ENCODE data around the gene FYCO1.

The FYCO1 gene

DNA sequence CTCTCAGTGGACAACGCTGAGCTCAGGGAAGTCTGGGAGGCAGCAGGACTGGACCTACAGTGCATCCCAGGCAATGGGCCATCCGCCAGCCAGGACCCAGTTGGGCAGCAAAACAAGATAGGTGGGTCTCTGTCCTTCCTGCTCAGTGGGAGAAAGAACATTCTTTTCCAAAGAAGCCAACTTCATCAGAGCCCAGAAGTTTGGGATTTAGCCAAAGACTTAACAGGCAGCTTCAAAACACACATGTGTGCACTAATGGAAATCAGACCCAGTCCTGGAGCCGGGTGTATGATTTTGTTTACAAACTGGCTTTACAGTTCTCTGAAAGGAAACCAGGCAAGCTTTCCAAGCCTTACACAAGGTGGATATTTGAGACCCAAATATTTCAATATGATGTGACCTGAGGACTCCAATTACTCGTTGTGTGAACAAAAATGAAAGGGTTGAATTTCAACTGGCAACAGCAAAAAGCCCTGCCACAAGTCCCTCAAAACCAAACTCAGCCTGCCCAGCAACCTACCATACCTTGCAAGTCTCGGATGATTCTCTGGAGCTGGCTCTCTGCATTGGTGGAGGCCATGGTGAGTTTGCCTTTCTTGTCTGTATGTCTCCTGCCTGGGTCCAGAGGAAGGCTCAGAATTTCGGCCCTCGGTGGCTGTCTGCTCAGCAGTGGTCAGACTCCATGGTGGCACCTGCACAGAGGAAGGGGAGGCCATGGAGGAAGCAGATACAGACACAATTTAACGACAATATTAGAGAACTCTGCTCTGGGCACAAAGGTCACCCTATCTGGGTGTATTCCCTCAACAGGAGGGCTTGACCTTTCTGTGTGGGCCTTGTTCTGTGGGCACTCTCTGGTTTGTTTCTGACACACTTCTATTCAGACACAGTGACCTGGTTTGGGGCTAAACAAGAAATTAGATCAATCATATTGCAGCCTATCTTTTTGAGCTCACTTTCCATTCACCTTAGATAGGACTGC is 11.0 kb downstream of the FYCO1 start:
- no peak for DNase-seq (ENCODE audit: low read depth)

DNA sequence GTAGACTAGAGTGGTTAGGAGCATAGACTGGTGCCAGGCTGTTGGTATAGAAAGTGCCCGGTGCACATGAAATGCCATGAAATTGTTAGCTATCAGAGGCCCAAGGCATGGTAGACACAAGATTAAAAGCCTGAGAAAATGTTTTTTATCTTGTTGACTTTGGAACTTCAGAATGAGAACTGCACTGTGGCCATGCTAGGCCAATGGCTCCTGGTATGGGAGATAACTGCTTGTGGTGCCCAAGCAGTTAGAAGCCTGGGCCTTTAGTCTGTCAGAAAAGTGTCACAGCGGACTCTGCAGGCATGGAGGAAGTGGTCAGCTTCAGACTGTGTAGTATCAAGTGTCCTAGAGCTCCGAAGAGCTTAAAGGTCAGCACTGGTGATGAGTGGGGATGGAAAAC is 11.9 kb downstream of the FYCO1 start:
- DNase-seq (ENCODE audit: low read depth): no peak

- no peak for DNase-seq (ENCODE audit: low read depth)
These were observed 14.1 kb downstream of the FYCO1 start for GRCh38 chr3:45981346-45982074.

DNA sequence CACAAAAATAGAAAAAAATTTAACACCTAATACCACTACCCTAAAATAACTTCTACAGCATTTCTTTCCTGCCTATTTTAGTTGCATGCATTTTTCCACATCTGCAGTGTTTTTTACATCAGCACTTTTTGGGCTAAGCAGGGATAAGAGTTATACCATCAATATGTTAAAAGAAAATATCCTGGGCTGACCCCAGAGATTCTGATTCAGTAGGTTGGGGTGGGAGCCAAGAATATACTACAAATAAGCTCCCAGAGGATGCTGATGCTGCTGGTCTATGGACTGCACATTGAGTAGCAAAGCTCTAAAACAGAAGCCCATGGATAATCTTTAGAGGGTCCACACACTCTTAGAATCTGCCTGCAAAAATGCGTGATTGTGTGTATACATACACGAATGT is 14.8 kb downstream of the FYCO1 start:
- no peak for DNase-seq (ENCODE audit: low read depth)

DNA sequence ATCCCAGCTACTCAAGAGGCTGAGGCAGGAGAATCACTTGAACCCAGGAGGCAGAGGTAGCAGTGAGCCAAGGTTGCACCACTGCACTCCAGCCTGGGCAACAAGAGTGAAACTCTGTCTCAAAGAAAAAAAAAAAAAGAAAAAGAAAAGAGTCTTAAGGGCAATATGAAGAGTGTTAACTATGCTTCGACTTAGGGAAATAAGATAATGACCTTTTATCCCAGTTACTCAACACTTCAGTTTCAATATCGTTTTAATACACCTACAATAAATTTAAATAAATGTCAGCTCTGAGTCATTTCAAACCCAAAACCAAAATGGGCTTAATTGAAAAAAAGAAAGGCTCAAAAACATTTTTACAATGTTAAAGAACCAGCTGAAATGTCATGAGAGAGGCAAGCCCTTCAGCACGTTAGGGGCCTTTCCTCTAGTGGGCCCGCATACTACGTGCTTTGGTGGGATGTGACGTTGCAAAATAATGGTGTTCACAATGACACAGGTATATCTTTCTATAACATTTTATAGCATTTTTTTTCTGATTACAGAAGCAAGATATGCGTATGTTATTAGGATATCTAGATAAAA is 15.3 kb downstream of the FYCO1 start:
- no peak for DNase-seq (ENCODE audit: low read depth)

GRCh38 chr3:45979378-45979777 is 16.2 kb downstream of the FYCO1 start:
- DNase-seq (ENCODE audit: low read depth): no peak

- no peak for DNase-seq (ENCODE audit: low read depth)
These were observed 17.4 kb downstream of the FYCO1 start for GRCh38 chr3:45978006-45978761.

DNA sequence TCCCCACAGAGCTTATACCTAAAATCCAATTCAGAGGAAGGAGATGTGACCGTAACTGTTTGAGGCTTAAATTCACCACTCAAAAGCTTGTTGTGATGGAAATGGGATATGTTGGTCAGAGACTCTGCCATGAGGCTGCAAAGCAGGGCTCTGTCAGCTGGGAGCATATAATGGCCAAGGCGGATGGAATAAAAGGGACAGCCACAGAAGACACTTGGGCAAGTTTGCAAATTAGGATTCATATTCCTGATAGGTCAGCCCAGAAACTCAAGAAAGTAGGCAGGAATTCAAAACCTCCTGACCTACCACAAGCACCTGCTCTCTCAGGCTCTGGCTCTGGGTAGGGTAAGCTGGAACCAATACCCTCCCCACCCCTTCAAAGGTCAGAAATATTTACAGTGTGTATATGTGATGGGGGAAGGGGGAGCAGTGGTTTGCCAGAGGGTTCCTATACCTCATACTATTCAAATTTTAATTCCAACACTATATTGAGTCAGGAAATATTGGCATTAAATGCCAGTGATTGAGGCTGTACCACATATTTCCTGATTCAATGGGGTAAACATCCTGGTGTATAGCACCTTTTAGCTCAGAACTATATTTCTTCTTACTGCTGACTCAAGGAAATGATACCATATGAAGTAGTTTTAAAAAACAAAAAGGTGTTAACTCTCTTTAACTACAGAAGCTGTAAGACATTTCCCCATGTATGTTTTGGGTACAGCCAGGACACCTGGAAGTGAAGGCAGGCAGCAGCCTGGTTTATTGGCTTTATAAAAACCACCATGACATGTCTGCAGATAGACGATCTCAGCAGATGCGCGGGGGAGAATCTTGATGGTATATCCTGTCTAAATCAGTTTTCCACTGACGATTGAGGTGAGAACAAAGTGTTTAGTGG is 19.2 kb downstream of the FYCO1 start:
- no peak for DNase-seq (ENCODE audit: low read depth)

DNA sequence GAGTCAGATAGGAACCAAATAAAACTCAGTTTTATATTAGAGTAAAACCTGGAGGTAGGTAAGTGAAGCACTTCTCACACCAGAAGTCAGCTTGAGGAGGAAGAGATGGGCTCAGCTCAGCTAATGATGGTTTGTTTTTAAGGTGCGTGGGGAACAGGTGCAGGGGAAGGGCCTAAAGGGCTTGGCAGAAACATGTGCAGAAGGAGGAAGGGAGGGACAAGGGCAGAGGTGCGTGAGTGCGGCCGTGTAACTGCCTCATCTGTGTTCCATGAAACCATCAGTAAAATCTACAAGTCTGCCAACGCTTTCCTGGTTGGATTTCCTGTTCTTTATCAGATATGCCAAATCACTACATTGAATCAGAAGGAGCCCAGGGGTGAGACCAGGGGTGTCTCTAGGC is 19.9 kb downstream of the FYCO1 start:
- no peak for DNase-seq (ENCODE audit: low read depth)

- no peak for DNase-seq (ENCODE audit: low read depth)
These were observed 20.9 kb downstream of the FYCO1 start for GRCh38 chr3:45974686-45975085.

DNA sequence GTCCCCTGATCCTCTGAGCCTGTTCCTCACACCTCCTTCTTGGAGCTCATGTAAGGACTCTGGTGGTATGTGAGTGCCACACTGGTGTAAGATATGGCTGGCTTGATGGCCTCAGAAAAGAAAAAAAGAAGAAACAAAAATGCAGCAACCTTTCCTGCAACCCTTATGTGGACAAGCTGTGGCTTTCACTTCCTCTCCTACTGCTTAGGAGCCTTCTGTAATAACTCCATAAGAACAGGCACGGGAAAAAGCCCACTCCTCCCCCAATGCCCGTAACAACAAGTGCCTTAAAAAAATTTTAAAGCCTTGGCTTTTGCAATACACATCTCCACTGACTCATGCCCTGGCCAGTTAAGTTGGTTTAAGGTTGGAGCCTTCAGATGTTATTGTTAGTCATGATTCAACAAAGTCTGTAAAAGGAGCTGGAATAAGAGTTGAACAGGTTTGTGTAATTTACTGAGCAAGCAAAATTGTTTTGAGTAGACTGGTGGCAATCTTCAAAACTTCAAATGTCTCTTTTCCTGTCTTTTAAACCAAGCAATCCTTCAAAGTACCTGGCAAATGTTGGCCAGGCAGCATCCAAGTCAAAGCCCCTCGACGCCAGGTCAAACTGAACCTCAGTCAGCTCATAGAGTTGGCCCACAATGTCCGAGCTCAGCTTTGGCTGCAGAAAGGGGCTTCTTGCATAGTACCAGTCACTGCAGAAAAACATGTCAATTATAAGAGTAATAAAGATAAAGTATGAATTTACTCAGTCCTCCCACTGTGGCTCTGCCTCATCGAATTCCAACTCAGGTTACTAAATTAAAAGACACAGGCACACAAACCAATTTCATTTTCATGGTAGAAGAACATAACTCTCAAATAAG is 22.9 kb downstream of the FYCO1 start:
- DNase-seq (ENCODE audit: low read depth): no peak

- no peak for DNase-seq (ENCODE audit: low read depth)
These were observed 25.7 kb downstream of the FYCO1 start for GRCh38 chr3:45969953-45970352.

GRCh38 chr3:45969116-45969515 is 26.5 kb downstream of the FYCO1 start:
- DNase-seq (ENCODE audit: low read depth): no peak

DNA sequence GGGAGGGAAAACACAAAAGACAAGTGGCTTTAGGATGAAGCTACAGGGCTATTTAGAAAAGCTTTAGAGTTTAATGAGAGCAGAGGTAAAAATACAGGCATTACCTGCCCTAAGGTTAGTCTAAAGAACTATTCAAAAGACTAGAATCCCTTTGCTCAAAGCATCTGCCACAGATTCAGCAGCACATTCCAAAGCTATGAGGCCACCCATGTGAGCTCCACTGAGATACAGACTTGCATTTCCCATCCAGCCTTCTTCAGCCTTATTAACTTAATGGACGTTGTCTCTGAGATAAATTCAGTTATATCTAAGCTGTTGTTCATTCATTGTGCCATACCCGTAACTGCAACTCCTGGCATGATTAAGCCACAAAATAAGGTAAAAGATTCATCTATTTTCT is 26.9 kb downstream of the FYCO1 start:
- DNase-seq (ENCODE audit: low read depth): no peak

- no peak for DNase-seq (ENCODE audit: low read depth)
These were observed 27.5 kb downstream of the FYCO1 start for GRCh38 chr3:45968149-45968548.

DNA sequence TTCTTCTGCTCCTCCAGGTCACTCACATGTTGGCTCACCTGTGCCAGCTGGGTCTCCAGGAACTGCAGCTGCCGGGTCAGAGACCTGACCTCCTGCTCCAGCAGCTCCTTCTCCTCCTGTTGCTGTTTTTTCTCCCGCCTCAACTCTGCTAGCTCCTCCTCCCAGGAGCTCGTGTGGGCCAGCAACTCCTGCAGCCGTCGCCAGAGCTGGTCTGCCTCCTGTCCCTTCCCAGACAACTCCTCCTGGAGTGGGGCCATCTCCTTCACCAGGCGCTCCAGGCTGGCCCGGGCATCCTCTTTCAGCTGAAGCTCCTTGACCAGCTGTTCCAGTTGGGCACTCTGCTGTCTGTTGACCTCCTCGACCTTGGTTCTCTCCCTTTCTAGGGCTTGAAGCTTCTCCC is 27.9 kb downstream of the FYCO1 start:
- DNase-seq (ENCODE audit: low read depth): no peak

DNA sequence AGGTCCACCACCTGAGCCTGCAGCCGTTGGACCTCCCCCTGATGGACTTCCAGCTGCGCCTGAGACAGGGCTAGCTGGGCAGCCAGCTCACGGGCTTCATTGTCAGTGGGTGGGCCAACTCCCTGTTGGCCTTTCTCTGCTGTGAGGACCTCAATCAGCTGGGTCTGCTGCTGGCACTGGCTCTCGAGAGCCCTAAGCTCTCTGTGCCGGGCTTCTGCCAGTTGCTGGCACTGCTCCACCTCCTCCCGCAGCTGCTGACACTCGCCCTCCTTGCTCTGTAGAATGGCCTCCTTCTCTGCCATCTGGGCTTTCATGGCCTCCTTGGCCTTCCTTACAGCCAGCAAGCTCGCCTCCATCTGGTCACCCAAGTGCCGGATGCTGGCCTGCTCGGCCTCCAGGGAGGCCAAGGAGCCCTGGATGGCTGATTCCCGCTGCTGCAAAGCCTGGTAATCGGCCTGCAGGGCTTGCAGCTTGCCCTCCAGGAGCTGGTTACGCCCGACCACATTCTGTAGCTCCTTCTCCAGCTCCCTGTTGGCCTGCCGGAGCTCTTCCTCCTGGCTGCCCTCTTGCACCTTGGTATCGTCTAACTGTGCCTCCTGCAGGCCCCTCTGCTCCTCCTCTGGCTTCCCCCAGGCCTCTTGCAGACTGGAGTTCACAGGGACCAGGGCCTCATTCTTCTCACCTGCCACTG is 28.5 kb downstream of the FYCO1 start:
- DNase-seq (ENCODE audit: low read depth): no peak

DNA sequence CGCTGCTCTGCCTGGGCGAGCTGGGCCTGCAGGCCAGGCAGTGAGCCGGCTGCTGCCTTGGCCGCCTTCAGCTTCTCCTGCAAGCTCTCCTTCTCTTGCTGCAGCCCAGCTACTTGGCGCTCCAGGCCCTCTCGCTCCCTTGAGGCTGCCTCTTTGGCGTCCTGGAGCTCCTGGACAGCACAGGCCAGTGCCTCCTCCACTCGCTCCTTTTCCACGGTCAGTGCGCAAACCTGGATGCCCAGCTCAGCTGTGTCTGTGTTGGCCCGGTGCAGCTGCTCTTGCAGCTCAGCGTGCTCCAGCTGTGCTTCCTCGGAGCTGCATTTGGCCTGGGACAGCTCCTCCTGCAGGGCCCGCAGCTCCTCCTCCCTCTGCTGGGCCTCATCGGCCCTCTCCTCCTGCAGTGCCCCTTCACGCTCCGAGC is 29.2 kb downstream of the FYCO1 start:
- DNase-seq (ENCODE audit: low read depth): no peak

DNA sequence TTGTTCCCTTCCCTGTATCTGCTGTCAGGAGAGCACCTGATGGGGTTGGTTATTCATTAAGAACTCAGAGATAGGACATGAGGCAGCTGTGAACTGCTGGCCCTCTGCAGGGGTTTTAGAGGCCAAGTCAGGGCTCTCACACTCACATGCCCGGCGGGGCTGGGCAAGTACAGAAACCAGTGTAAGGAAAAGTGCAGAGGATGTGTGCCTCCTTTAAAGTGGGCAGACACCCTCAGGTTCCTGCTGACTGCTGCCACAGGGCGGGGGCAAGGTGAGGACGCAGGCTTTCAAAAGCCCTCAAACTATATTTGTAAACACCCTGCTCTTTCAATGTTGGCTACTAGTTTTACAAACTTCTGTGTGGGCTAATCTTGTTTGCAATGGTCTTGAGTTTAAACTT is 30.0 kb downstream of the FYCO1 start:
- no peak for DNase-seq (ENCODE audit: low read depth)

Data from stimulated activated CD8-positive, alpha-beta memory T cell treated with anti-CD3 and anti-CD28 coated beads, Interleukin-15, amount 100 ng/mL, for 1 hour (primary cell).